RWPE1 (cell line): ENCODE data around the gene BRD9.
"Not testable (repeated sequence)": the region's sequence is repeated elsewhere in the genome, so short reads cannot be mapped to it uniquely, and the experiment has no call there.

Source experiments
- CTCF ChIA-PET: fragments of 350-600 bp; sonication (Branson Sonifier 250); formaldehyde crosslinking; extraction: SDS; loops from one replicate; lab custom pipeline; 2021; lab: Yijun Ruan, JAX
- POLR2A ChIA-PET: fragments of 400-600 bp; formaldehyde crosslinking; extraction: SDS; loops from one replicate; lab custom pipeline; 2020; ENCODE audit warnings: antibody characterized with exemption; ENCODE audit not compliant: low non-redundant PET; lab: Yijun Ruan, JAX
- DNase-seq: peaks from one replicate; pipeline ENCODE4 v3.0.0; 2012; ENCODE audit warnings: low spot score
- H3K27ac ChIP-seq: fragments of 450-650 bp; 2 replicates; pipeline ENCODE4 v1.5.1; 2017
- TF ChIP-seq, protein P1 (sequence below): fragments of 450-650 bp; conservative IDR thresholded peaks from 2 replicates; pipeline ENCODE4 v1.5.1; 2017; ENCODE audit warnings: low read depth, mild to moderate bottlenecking

BRD9 gene

DNA sequence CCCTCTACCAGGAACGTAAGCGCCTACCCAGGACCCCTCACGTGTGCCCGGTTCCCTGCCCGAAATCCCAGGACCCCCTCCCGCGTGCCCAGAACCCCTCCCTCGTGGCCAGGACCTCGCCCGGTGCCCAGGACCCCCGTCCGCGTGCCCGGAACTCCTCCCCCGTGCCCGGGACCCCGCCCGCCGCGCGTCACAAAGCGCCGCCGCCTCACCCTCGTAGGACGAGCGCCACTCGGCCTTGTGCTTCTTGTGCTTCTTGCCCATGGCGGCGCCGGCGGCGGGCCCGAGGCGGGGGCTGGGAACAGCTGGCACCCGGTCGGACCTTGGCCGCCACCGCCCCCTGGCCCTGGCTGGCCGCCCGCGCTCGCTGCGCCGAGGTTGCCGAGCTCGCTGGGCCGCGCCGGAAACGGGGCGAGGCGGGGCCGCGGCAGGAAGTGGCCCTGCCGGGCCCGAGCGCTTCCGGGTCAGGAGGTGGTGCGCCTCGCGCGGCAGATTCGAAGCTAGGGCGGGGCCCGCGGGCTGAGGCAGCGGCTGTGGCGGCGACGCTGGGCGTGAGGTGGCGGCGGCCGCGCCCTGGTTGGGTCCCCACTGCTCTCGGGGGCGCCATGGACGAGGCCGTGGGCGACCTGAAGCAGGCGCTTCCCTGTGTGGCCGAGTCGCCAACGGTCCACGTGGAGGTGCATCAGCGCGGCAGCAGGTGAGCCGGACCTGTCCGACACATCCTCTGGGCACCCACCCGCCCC is at the start of gene BRD9, which contains the start of gene TRIP13:
BRD9 (minus strand) TSS at position 408 of the 743 bp plus-strand sequence; CDS start at position 264, 144 bp downstream.
TRIP13 (plus strand) TSS at position 491 of the 743 bp plus-strand sequence; CDS start at position 606, 115 bp downstream.
- peak within 1 kb of the TSS; percentile 82 for H3K27ac ChIP-seq
- CTCF ChIA-PET, result interaction anchor here (0.5 to 2.0 kb wide), 3 partner anchors 10 to 209 kb away, joined by 3 to 14 read pairs (median 6); no protein-coding TSS in a partner anchor
- POLR2A ChIA-PET, result no interaction called here
- DNase-seq, result peak; percentile 92
- TF ChIP-seq, protein P1, sequence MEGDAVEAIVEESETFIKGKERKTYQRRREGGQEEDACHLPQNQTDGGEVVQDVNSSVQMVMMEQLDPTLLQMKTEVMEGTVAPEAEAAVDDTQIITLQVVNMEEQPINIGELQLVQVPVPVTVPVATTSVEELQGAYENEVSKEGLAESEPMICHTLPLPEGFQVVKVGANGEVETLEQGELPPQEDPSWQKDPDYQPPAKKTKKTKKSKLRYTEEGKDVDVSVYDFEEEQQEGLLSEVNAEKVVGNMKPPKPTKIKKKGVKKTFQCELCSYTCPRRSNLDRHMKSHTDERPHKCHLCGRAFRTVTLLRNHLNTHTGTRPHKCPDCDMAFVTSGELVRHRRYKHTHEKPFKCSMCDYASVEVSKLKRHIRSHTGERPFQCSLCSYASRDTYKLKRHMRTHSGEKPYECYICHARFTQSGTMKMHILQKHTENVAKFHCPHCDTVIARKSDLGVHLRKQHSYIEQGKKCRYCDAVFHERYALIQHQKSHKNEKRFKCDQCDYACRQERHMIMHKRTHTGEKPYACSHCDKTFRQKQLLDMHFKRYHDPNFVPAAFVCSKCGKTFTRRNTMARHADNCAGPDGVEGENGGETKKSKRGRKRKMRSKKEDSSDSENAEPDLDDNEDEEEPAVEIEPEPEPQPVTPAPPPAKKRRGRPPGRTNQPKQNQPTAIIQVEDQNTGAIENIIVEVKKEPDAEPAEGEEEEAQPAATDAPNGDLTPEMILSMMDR, result no peak

- CTCF ChIA-PET, result interaction anchor here (0.6 to 0.7 kb wide), 2 partner anchors 8 to 1203 kb away, joined by 3 to 5 read pairs; no protein-coding TSS in a partner anchor
- DNase-seq, POLR2A ChIA-PET, H3K27ac ChIP-seq: not testable (repeated sequence)
Observed at GRCh38 chr5:940741-941140, 48.1 kb upstream of the BRD9 start.

GRCh38 chr5:939368-939767 is 46.8 kb upstream of the BRD9 start:
- TF ChIP-seq, protein P1, result no peak
- DNase-seq, result no peak
- CTCF ChIA-PET, result no interaction called here
- H3K27ac ChIP-seq, result no peak overlapping the region
- POLR2A ChIA-PET, result no interaction called here

GRCh38 chr5:937151-937924 is 44.7 kb upstream of the BRD9 start:
- no peak overlapping the region for H3K27ac ChIP-seq
- POLR2A ChIA-PET, result no interaction called here
- TF ChIP-seq, protein P1, result no peak
- no peak for DNase-seq
- CTCF ChIA-PET, result interaction anchor here (0.7 kb wide), 1 partner anchor 251 kb away, joined by 3 read pairs; no protein-coding TSS in a partner anchor

DNA sequence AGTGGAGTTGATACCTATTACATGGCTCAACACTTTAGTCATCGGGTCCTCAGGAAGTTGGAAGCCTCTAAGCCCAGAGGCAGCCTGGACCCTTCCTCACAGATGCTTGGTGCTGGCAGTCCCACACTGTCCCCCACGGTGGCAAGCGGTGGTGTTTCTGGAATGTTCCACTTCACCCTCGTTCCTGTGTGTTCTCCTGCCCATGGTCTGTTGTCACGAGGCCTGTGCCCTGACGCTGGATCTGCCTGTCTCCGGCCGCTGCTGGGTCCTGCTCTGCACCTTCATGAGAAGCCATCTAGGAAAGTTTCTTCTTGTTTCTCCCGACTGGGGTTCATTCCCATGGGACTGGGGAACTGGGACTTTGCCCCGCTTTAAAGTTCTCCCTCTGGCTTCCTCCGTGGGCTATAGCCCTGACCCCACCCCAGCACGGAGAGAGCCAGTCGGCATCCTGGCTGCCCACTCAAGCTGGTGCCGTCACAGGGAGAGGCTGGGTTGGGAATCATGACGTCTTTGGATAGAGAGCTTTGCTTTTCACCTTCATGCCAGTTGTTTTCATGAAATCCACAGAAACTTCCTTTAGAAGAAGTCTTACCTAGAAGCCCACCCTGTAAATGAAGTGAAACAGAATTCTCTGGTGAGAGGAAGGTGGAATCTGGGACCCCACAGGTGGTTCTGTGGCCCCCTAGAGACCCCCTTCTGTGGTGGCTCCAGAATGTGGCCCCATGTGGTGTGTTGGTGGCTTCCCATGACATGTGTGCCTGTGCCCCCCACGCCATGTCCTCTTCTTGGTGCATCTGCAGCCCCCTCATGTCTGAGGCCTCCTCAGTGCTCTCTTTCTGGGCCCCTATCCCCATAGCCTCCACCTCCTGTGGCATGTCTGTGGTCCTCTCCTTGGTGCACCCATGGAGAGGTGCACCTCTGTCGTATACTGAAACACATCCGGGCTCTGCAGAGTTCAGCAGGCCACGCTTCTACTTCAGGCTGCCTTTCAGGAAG is 43.8 kb upstream of the BRD9 start:
- CTCF ChIA-PET, result no interaction called here
- no peak overlapping the region for H3K27ac ChIP-seq
- no peak for DNase-seq
- POLR2A ChIA-PET, result no interaction called here
- TF ChIP-seq, protein P1, result no peak

- ChIA-PET POLR2A (no interaction called here), CTCF (interaction anchor here (0.8 to 1.0 kb wide), 2 partner anchors 73 to 83 kb away, joined by 3 read pairs; partner anchors contain the start of gene NKD2)
- DNase-seq, result no peak
Observed at GRCh38 chr5:935510-936084, 43.0 kb upstream of the BRD9 start.

More at GRCh38 chr5:935510-936084, 43.0 kb upstream of the BRD9 start:
- TF ChIP-seq, protein P1, result no peak
- H3K27ac ChIP-seq, result no peak overlapping the region
